ENCODE results near the gene TMEM171.

- no peak for TF ChIP-seq CTCF (conservative IDR thresholded peaks at IDR 0.05)
- no peak for TF ChIP-seq ZFX (IDR thresholded peaks at IDR 0.05)
Measured at GRCh38 chr5:73122875-73123810, 2.8 kb downstream of the TMEM171 start.
